B cell (primary cell): ENCODE data around the gene CDKN1C. TPM values are rescaled to one million over a fixed set of nuclear protein-coding genes. Genes with fewer than 3 reads are reported as not detected.

Source experiments
- ATAC-seq: fragments of 200-7000 bp; cut with Tn5 transposase; one replicate; pipeline ENCODE4 v1.10.0; 2021; ENCODE audit warnings: low read depth, mild to moderate bottlenecking, moderate number of reproducible peaks, moderate library complexity
- CTCF ChIA-PET: fragments of 350-600 bp; sonication (Branson Sonifier 250); formaldehyde crosslinking; loops from one replicate; lab custom pipeline; 2021; ENCODE audit warnings: antibody characterized with exemption, inconsistent platforms; lab: Charles Lee
- POLR2A ChIA-PET: fragments of 350-600 bp; sonication (Branson Sonifier 250); formaldehyde crosslinking; loops from one replicate; lab custom pipeline; 2021; ENCODE audit warnings: antibody characterized with exemption; lab: Charles Lee
- DNase-seq: peaks from one replicate; pipeline ENCODE4 v3.0.0; 2013
- H2AFZ ChIP-seq: 2 replicates; pipeline ENCODE4 v1.6.1; 2012; ENCODE audit warnings: mild to moderate bottlenecking, low read depth, low read length; ENCODE audit not compliant: insufficient read depth, poor library complexity, severe bottlenecking
- H3K27ac ChIP-seq, 2 donors: 1 replicate in 1 of 2; 2 replicates in 1 of 2; pipeline ENCODE4 v1.5.1; 2012 to 2013; ENCODE audit warnings: low read length in 2 of 2, mild to moderate bottlenecking in 2 of 2, moderate library complexity in 1 of 2
- H3K27me3 ChIP-seq, 4 experiments: fragments of 200-600 bp in 1 of 4; sonication (generic) in 1 of 4; replicated peaks in 1 of 4; 1 replicate in 2 of 4; 2 replicates in 2 of 4; pipeline versions ENCODE4 v1.6.1 to v1.7.0; 2013 to 2016; ENCODE audit warnings: low read length in 3 of 4, mild to moderate bottlenecking in 2 of 4, mixed read lengths in 1 of 4, moderate library complexity in 1 of 4; ENCODE audit not compliant: insufficient read depth in 4 of 4, control insufficient read depth in 3 of 4; ENCODE audit errors: control extremely low read depth in 1 of 4
- H3K36me3 ChIP-seq, 2 experiments: replicated peaks in 1 of 2; 1 replicate in 1 of 2; 2 replicates in 1 of 2; pipeline versions ENCODE4 v1.6.1 to v1.7.1; 2013; ENCODE audit warnings: low read length in 1 of 2; ENCODE audit not compliant: insufficient read depth in 2 of 2, control insufficient read depth in 1 of 2; ENCODE audit errors: control extremely low read depth in 1 of 2, extremely low read depth in 1 of 2
- H3K4me1 ChIP-seq, 2 donors: fragments of 200-600 bp in 1 of 2; sonication (generic) in 1 of 2; 1 replicate in 1 of 2; 2 replicates in 1 of 2; pipeline versions ENCODE4 v1.5.1 to v1.6.1; 2013 to 2017; ENCODE audit warnings: low read length in 2 of 2; ENCODE audit not compliant: control insufficient read depth in 2 of 2, insufficient read depth in 2 of 2
- H3K4me2 ChIP-seq: replicated peaks from 2 replicates; pipeline ENCODE3; 2012; ENCODE audit warnings: mild to moderate bottlenecking, low read depth, low read length; ENCODE audit not compliant: poor library complexity, severe bottlenecking
- H3K4me3 ChIP-seq, 5 experiments: fragments of 200-600 bp in 1 of 5; sonication (generic) in 1 of 5; 1 replicate in 3 of 5; 2 replicates in 2 of 5; pipeline versions ENCODE4 v1.5.1 to v1.7.0; 2011 to 2016; ENCODE audit warnings: low read length in 4 of 5, mild to moderate bottlenecking in 4 of 5, low read depth in 2 of 5, control low read depth in 1 of 5, moderate library complexity in 1 of 5; ENCODE audit not compliant: insufficient read depth in 1 of 5; ENCODE audit errors: control extremely low read depth in 1 of 5, extremely low read depth in 1 of 5
- H3K79me2 ChIP-seq: fragments of 200-600 bp; sonication (generic); one replicate; pipeline ENCODE4 v1.6.0; 2016; ENCODE audit warnings: low read length; ENCODE audit not compliant: control insufficient read depth, insufficient read depth
- H3K9ac ChIP-seq: fragments of 200-600 bp; sonication (generic); 2 replicates; pipeline ENCODE4 v1.6.1; 2017; ENCODE audit warnings: mild to moderate bottlenecking, low read length, moderate library complexity
- H3K9me3 ChIP-seq, 3 donors: one replicate each; pipeline versions ENCODE4 v1.6.1 to v1.7.1; 2013; ENCODE audit warnings: low read length in 2 of 3; ENCODE audit not compliant: control insufficient read depth in 2 of 3, insufficient read depth in 1 of 3; ENCODE audit errors: control extremely low read depth in 1 of 3
- H4K20me1 ChIP-seq: 2 replicates; pipeline ENCODE4 v1.6.0; 2012; ENCODE audit warnings: mild to moderate bottlenecking, low read length; ENCODE audit not compliant: insufficient read depth, control insufficient read depth, poor library complexity, severe bottlenecking
- H3K27ac Mint-ChIP-seq: one replicate; pipeline ENCODE4 v1.8.0; 2021; ENCODE audit warnings: mixed read lengths
- H3K27me3 Mint-ChIP-seq: one replicate; pipeline ENCODE4 v1.8.0; 2021; ENCODE audit warnings: mixed read lengths
- H3K4me1 Mint-ChIP-seq: one replicate; pipeline ENCODE4 v1.8.0; 2021; ENCODE audit warnings: mixed read lengths
- H3K4me3 Mint-ChIP-seq: one replicate; pipeline ENCODE4 v1.8.0; 2021; ENCODE audit warnings: mixed read lengths
- H3K9me3 Mint-ChIP-seq: one replicate; pipeline ENCODE4 v1.8.0; 2022; ENCODE audit warnings: mixed read lengths; ENCODE audit not compliant: insufficient read depth
- CTCF ChIP-seq: fragments of 200-600 bp; IDR thresholded peaks from one replicate; pipeline ENCODE4 v1.8.0; 2022; ENCODE audit warnings: antibody characterized with exemption, mild to moderate bottlenecking
- EZH2 ChIP-seq: IDR thresholded peaks from 2 replicates; pipeline ENCODE4 v1.6.1; 2012; ENCODE audit warnings: borderline replicate concordance, low read depth, mild to moderate bottlenecking, moderate library complexity, low read length; ENCODE audit not compliant: insufficient read depth, poor library complexity, severe bottlenecking
- WGBS: methylation state at CpG from one replicate; pipeline ENCODE4 v1.1.5; 2013; ENCODE audit warnings: missing lambda C conversion rate; ENCODE audit not compliant: insufficient coverage; 5-methylcytosine and 5-hydroxymethylcytosine counted together
- intact Hi-C: fragments of 100-400 bp; cut with micrococcal nuclease; formaldehyde crosslinking; loops from one replicate; pipeline ENCODE4 v1.10.0; 2022
- polyA plus RNA-seq: library from polyadenylated mRNA; depleted of rRNA; stranded (reverse); fragments of >200 nt; gene quantifications from 2 replicates; pipeline ENCODE4 v1.2.3, GENCODE V29; 2012
- total RNA-seq, 2 donors: library from RNA; stranded (reverse); fragments of 120-200 nt in 1 of 2; gene quantifications; 1 replicate in 1 of 2; 2 replicates in 1 of 2; pipeline versions ENCODE4 v1.2.3 to v1.2.4, GENCODE V29; 2013 to 2022

CDKN1C gene
- total and polyA plus RNA-seq, 2 donors (not counting 1 experiment from before 2014, with no cell fraction given), result 0.58 to 8.0 TPM

GRCh38 chr11:2853401-2853800 is 32.2 kb downstream of the CDKN1C start:
- H3K4me1 ChIP-seq, result no peaks in the 10 kb centered on the region
- H3K4me2 ChIP-seq, result no peak overlapping the region
- no peaks in the 10 kb centered on the region for H4K20me1 ChIP-seq
- H3K4me1 Mint-ChIP-seq, result no peaks in the 10 kb centered on the region
- peaks cover 0 to 8% (median 0%) of the 10 kb centered on the region in 3 donors for H3K9me3 ChIP-seq
- no peaks in the 10 kb centered on the region for H3K36me3 ChIP-seq
- H3K79me2 ChIP-seq, result no peaks in the 10 kb centered on the region
- no peak overlapping the region for H3K27ac Mint-ChIP-seq
- no peak overlapping the region for H3K4me3 Mint-ChIP-seq
- no peaks in the 10 kb centered on the region for H3K9me3 Mint-ChIP-seq
- ATAC-seq (no peak), DNase-seq (no peak)
- no peak overlapping the region for H3K27ac ChIP-seq
- no peak overlapping the region for H3K9ac ChIP-seq
- ChIA-PET CTCF (no interaction called here), POLR2A (no interaction called here)
- H3K27me3 Mint-ChIP-seq, result peaks cover 3% of the 10 kb centered on the region
- intact Hi-C loops, result no loop called here
- no peak overlapping the region for H3K4me3 ChIP-seq
- 93% methylated on average over 12 of the region's 12 CpGs for WGBS
- no peak for TF ChIP-seq EZH2
- H2AFZ ChIP-seq, result no peak overlapping the region
- peaks cover 0 to 4% (median 0%) of the 10 kb centered on the region in 4 experiments for H3K27me3 ChIP-seq

GRCh38 chr11:2849994-2850770 is 35.4 kb downstream of the CDKN1C start:
- ATAC-seq (no peak), DNase-seq (no peak)
- Mint-ChIP-seq H3K4me1 (no peaks in the 10 kb centered on the region), H3K27ac (no peak overlapping the region), H3K27me3 (no peaks in the 10 kb centered on the region), H3K4me3 (no peak overlapping the region), H3K9me3 (no peaks in the 10 kb centered on the region)
- TF ChIP-seq EZH2 (no peak), CTCF (no peak)
- intact Hi-C loops, result no loop called here
- no peak overlapping the region for H2AFZ ChIP-seq
- 94% methylated on average over 53 of the region's 53 CpGs for WGBS
- no peak overlapping the region for H3K4me3 ChIP-seq
- no peak overlapping the region for H3K9ac ChIP-seq
- H3K27ac ChIP-seq, result no peak overlapping the region
- no peaks in the 10 kb centered on the region for H4K20me1 ChIP-seq
- POLR2A ChIA-PET, result interaction anchor here (0.6 kb wide), 1 partner anchor 38 kb away, joined by 7 read pairs; no protein-coding TSS in a partner anchor
- no peaks in the 10 kb centered on the region for H3K79me2 ChIP-seq
- CTCF ChIA-PET, result no interaction called here
- no peak overlapping the region for H3K4me2 ChIP-seq
- H3K4me1 ChIP-seq, result no peaks in the 10 kb centered on the region
- peaks cover 0 to 8% (median 0%) of the 10 kb centered on the region in 3 donors for H3K9me3 ChIP-seq
- no peaks in the 10 kb centered on the region for H3K36me3 ChIP-seq
- peaks cover 0 to 4% (median 0%) of the 10 kb centered on the region in 4 experiments for H3K27me3 ChIP-seq
